Neural crest cell (in vitro differentiated cells): ENCODE results near the gene KCNN4. TPM values are rescaled to one million over a fixed set of nuclear protein-coding genes. Genes with fewer than 3 reads are reported as not detected.
A peak's percentile ranks its signal among the peaks of the same experiment; 100 is the strongest.
"Not testable (repeated sequence)": the region's sequence is repeated elsewhere in the genome, so short reads cannot be mapped to it uniquely, and the experiment has no call there.

Experiments used
- DNase-seq: peaks from one replicate; pipeline ENCODE4 v3.0.0; 2021; ENCODE audit warnings: low read depth, mixed read lengths, low spot score
- H3K27ac Mint-ChIP-seq: one replicate; pipeline ENCODE4 v1.8.0; 2021; ENCODE audit warnings: mild to moderate bottlenecking, mixed read lengths; ENCODE audit not compliant: unreplicated experiment
- H3K27me3 Mint-ChIP-seq: 2 replicates; pipeline ENCODE4 v1.8.0; 2021; ENCODE audit warnings: low read depth, mild to moderate bottlenecking, mixed read lengths
- H3K36me3 Mint-ChIP-seq: 2 replicates; pipeline ENCODE4 v1.8.0; 2021; ENCODE audit warnings: low read depth, mild to moderate bottlenecking, mixed read lengths
- H3K4me1 Mint-ChIP-seq: 2 replicates; pipeline ENCODE4 v1.8.0; 2021; ENCODE audit warnings: mixed read lengths
- H3K4me3 Mint-ChIP-seq: one replicate; pipeline ENCODE4 v1.8.0; 2021; ENCODE audit warnings: mild to moderate bottlenecking, mixed read lengths
- H3K9me3 Mint-ChIP-seq: 2 replicates; pipeline ENCODE4 v1.8.0; 2021; ENCODE audit warnings: mixed read lengths
- CTCF ChIP-seq: fragments of 200-600 bp; sonication (generic); conservative IDR thresholded peaks from 2 replicates; pipeline ENCODE4 v1.5.0; 2021; ENCODE audit warnings: antibody characterized with exemption, mild to moderate bottlenecking
- total RNA-seq: library from RNA; stranded (reverse); gene quantifications from 2 replicates; pipeline ENCODE4 v1.2.1, GENCODE V29; 2021

Gene KCNN4
- total RNA-seq, 1 donor from 2014 or later = 2.8 TPM

- Mint-ChIP-seq H3K9me3 (no peaks in the 10 kb centered on the region), H3K36me3 (no peaks in the 10 kb centered on the region), H3K27ac (peak overlapping the region; percentile 27), H3K4me1 (peaks cover 48% of the 10 kb centered on the region), H3K4me3 (peak overlapping the region; percentile 19), H3K27me3 (peaks cover 63% of the 10 kb centered on the region)
- no peak for TF ChIP-seq CTCF
- DNase-seq = no peak
Measured at GRCh38 chr19:43775299-43775890, 5.4 kb downstream of the KCNN4 start.

- H3K27me3 Mint-ChIP-seq = peaks cover 68% of the 10 kb centered on the region
- not testable (repeated sequence) for H3K27ac Mint-ChIP-seq, H3K4me3 Mint-ChIP-seq
Measured at GRCh38 chr19:43774940-43775258, 5.9 kb downstream of the KCNN4 start.

GRCh38 chr19:43774103-43774939 lies 6.5 kb downstream of the KCNN4 start:
- Mint-ChIP-seq H3K4me1 (peaks cover 41% of the 10 kb centered on the region), H3K27ac (no peak overlapping the region), H3K36me3 (no peaks in the 10 kb centered on the region), H3K27me3 (peaks cover 74% of the 10 kb centered on the region), H3K9me3 (no peaks in the 10 kb centered on the region), H3K4me3 (no peak overlapping the region)
- TF ChIP-seq CTCF = peak; percentile 72
- peak; percentile 72 for DNase-seq

More at GRCh38 chr19:43774940-43775258, 5.9 kb downstream of the KCNN4 start:
- DNase-seq, H3K36me3 Mint-ChIP-seq, H3K9me3 Mint-ChIP-seq: not testable (repeated sequence)
- H3K4me1 Mint-ChIP-seq = peaks cover 46% of the 10 kb centered on the region

DNA sequence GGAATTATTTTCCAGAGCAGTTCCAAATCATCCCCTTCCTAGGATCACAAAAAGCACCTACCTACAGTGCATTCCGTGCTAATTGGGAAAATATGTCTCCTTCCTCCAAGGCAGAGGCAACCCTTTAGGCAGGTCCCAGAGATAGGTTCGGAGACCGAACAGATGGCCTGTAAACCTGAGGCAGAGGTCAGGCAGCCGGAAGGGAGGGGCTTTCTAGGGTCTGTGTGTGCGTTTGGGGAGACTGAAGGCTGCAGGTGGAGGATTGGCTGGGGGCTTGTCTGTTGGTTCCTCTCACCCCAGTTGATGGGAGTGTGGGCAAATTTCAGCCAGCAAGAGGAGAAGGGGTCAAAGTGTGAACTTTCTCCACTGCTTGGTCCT lies 7.1 kb downstream of the KCNN4 start:
- no peak overlapping the region for H3K27ac Mint-ChIP-seq
- no peak overlapping the region for H3K4me3 Mint-ChIP-seq
- no peak for DNase-seq
- TF ChIP-seq CTCF = no peak
- no peaks in the 10 kb centered on the region for H3K9me3 Mint-ChIP-seq
- peaks cover 80% of the 10 kb centered on the region for H3K27me3 Mint-ChIP-seq
- no peaks in the 10 kb centered on the region for H3K36me3 Mint-ChIP-seq
- H3K4me1 Mint-ChIP-seq = peaks cover 39% of the 10 kb centered on the region

DNA sequence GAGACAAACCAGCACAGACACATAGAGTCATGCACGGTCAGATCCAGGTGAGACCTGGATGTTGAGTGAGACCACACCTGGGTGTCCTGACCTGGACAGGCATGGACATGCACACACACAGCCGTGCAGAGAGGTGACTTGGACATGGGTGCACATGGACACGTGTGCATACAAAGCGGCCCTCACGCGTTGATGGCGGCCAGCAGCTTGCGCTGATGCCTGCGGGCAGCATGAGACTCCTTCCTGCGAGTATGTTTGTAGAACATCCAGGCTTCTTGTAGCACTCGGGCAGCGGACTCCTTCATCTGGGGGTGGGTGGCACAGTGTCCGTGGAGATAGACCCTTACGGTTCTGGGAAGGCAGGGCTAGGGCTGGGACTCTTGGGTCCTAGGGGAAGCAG lies 11.5 kb downstream of the KCNN4 start:
- Mint-ChIP-seq H3K36me3 (no peaks in the 10 kb centered on the region), H3K9me3 (no peaks in the 10 kb centered on the region), H3K4me1 (peaks cover 12% of the 10 kb centered on the region), H3K27ac (no peak overlapping the region), H3K27me3 (peaks cover 56% of the 10 kb centered on the region), H3K4me3 (no peak overlapping the region)
- TF ChIP-seq CTCF = no peak
- no peak for DNase-seq
